Spleen (tissue), 11 donors: ENCODE results near the gene DOCK9. TPM values are rescaled to one million over a fixed set of nuclear protein-coding genes. Genes with fewer than 3 reads are reported as not detected.

Experiments
- DNase-seq: peaks from one replicate; pipeline ENCODE4 v3.0.0-alpha.2; 2020
- H3K27ac ChIP-seq, 8 donors: fragments of 200-600 bp; sonication (generic) in 7 of 8; 1 replicate in 4 of 8; 2 replicates in 4 of 8; pipeline versions ENCODE4 v1.5.0 to v1.8.0; 2016 to 2021; ENCODE audit warnings: inconsistent platforms in 4 of 8, mild to moderate bottlenecking in 4 of 8, moderate library complexity in 1 of 8
- H3K27me3 ChIP-seq, 7 donors: fragments of 200-600 bp; sonication (generic) in 6 of 7; replicated peaks in 1 of 7; 1 replicate in 4 of 7; 2 replicates in 3 of 7; pipeline versions ENCODE4 v1.5.0 to v1.8.0; 2016 to 2021; ENCODE audit warnings: inconsistent platforms in 3 of 7, mild to moderate bottlenecking in 1 of 7
- H3K36me3 ChIP-seq, 6 donors: fragments of 200-600 bp; sonication (generic) in 5 of 6; 1 replicate in 4 of 6; 2 replicates in 2 of 6; pipeline versions ENCODE4 v1.5.0 to v1.8.0; 2016 to 2021; ENCODE audit warnings: inconsistent platforms in 2 of 6
- H3K4me1 ChIP-seq, 6 donors: fragments of 200-600 bp; sonication (generic) in 5 of 6; 1 replicate in 3 of 6; 2 replicates in 3 of 6; pipeline versions ENCODE4 v1.5.0 to v1.8.0; 2016 to 2021; ENCODE audit warnings: inconsistent platforms in 3 of 6
- H3K4me3 ChIP-seq, 8 donors: fragments of 200-600 bp; sonication (generic) in 7 of 8; 1 replicate in 4 of 8; 2 replicates in 4 of 8; pipeline versions ENCODE4 v1.5.0 to v1.8.0; 2016 to 2021; ENCODE audit warnings: inconsistent platforms in 4 of 8, mild to moderate bottlenecking in 4 of 8, moderate library complexity in 2 of 8
- H3K9me3 ChIP-seq, 8 donors: fragments of 200-600 bp; sonication (generic) in 7 of 8; 1 replicate in 4 of 8; 2 replicates in 4 of 8; pipeline versions ENCODE4 v1.5.0 to v1.8.0; 2016 to 2021; ENCODE audit warnings: inconsistent platforms in 4 of 8
- POLR2A ChIP-seq, 3 donors: fragments of 450-650 bp; IDR thresholded peaks; one replicate each; pipeline ENCODE4 v1.5.1; 2017; ENCODE audit warnings: antibody characterized with exemption in 3 of 3, mild to moderate bottlenecking in 1 of 3
- POLR2AphosphoS5 ChIP-seq, 3 donors: sonication (generic); formaldehyde crosslinking; IDR thresholded peaks; one replicate each; pipeline ENCODE4 v1.5.1; 2017; ENCODE audit warnings: antibody characterized with exemption in 3 of 3
- WGBS, 5 donors: extraction: QIAGEN DNeasy Blood & Tissue Kit in 3 of 5; methylation state at CpG; one replicate each; pipeline versions ENCODE4 v1.1.5 to v1.1.7; 2013 to 2018; 5-methylcytosine and 5-hydroxymethylcytosine counted together
- intact Hi-C: fragments of 100-400 bp; cut with DNase I; formaldehyde crosslinking; loops from one replicate; pipeline ENCODE4 v1.15.0; 2023; ENCODE audit warnings: low total_unique reads
- polyA plus RNA-seq, 3 donors: library from polyadenylated mRNA; stranded (reverse); fragments of 200-250 nt; gene quantifications; one replicate each; pipeline ENCODE4 v1.2.1, GENCODE V29; 2013
- total RNA-seq, 7 donors: library from RNA; depleted of rRNA in 3 of 7; stranded (reverse); fragments of >200 nt in 3 of 7; fragmentation: NEBNext Ultra II Directional in 4 of 7; extraction: Animal tissue kit (Norgen Biotek cat#: 25700) in 4 of 7; gene quantifications; one replicate each; pipeline versions ENCODE4 v1.1.0 to v1.2.1, GENCODE V29; 2016 to 2021
- TF ChIP-seq, protein P1 (sequence below), 11 experiments: fragments of 200-600 bp in 7 of 11; fragments of 450-650 bp in 4 of 11; sonication (generic) in 4 of 11; IDR thresholded peaks in 8 of 11; conservative IDR thresholded peaks in 3 of 11; 1 replicate in 7 of 11; 2 replicates in 4 of 11; pipeline versions ENCODE4 v1.4.0 to v1.8.0; 2016 to 2021; ENCODE audit warnings: antibody characterized with exemption in 11 of 11, inconsistent platforms in 4 of 11, mild to moderate bottlenecking in 1 of 11
- donor health status: healthy with polysubstance abuse.
- donor health status: DM: no; HTN: no; CAD: no; lungs with moderate emphysema.
- donor health status: DM: no; HTN: no; CAD: no.
- donor health status: Bipolar disorder and iron deficiency.
- donor health status: healthy.
- donor health status: DM: no; HTN: no; CAD: no.
- donor health status: DM: yes; HTN: yes; CAD: no.

The DOCK9 gene
- total and polyA plus RNA-seq, 10 donors = 6.9 to 53.3 (median 47.6) TPM

DNA sequence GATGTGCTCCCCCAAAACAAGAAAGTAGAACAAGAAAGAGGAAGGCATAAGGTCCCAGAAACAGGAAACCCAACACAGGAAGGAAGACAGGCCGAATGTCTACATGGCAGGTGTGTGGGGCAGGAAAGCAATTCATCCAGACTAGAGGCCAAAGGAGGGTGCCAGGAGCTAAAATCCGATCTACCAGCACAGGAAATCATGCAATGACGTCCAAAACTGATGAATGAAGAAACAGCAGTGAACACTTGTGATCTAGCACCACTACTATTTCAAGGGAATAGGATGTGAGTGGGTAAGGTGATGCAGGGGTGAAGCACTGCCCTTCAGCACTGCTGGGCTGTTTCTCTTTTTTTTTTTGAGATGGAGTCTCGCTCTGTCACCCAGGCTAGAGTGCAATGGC, 59.1 kb downstream of the DOCK9 start:
- TF ChIP-seq POLR2AphosphoS5 (IDR thresholded peaks at IDR 0.05) (no peak), POLR2A (IDR thresholded peaks at IDR 0.05) (no peak)
- TF ChIP-seq, protein P1, sequence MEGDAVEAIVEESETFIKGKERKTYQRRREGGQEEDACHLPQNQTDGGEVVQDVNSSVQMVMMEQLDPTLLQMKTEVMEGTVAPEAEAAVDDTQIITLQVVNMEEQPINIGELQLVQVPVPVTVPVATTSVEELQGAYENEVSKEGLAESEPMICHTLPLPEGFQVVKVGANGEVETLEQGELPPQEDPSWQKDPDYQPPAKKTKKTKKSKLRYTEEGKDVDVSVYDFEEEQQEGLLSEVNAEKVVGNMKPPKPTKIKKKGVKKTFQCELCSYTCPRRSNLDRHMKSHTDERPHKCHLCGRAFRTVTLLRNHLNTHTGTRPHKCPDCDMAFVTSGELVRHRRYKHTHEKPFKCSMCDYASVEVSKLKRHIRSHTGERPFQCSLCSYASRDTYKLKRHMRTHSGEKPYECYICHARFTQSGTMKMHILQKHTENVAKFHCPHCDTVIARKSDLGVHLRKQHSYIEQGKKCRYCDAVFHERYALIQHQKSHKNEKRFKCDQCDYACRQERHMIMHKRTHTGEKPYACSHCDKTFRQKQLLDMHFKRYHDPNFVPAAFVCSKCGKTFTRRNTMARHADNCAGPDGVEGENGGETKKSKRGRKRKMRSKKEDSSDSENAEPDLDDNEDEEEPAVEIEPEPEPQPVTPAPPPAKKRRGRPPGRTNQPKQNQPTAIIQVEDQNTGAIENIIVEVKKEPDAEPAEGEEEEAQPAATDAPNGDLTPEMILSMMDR (IDR thresholded peaks at IDR 0.05 in 8 of 11, conservative IDR thresholded peaks at IDR 0.05 in 3 of 11) = no peak
- intact Hi-C loops = no loop called here
- no peaks in the 10 kb centered on the region for H3K9me3 ChIP-seq
- 18 to 34% (median 29%) methylated on average over 4 of the region's 4 CpGs for WGBS, 5 donors
- no peak for DNase-seq
- peaks cover 0 to 58% (median 0%) of the 10 kb centered on the region in 6 donors for H3K36me3 ChIP-seq
- H3K27me3 ChIP-seq = no peaks in the 10 kb centered on the region
- H3K27ac ChIP-seq = peak overlapping the region in 2 of 8 donors; percentile 8 to 35
- H3K4me1 ChIP-seq = peaks cover 0 to 26% (median 15%) of the 10 kb centered on the region in 6 donors
- no peak overlapping the region for H3K4me3 ChIP-seq

DNA sequence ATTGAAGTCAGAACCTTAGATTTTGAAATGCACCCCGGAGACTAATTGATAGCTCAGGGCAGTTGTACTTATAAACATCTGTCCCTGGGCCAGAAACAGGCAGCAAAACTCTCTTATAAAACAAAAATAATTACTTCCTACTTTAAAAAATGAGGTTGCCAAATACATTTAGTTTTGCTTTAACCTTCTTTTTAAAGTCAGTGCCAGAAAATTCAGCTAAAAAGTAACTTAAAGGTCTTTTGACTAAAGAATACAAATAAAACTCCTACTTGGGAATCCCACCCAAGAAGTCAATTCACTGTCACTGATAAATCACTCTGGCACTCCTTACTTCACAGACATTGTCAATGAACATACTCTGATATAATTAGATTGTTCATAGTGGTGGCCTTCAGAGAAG, 60.7 kb downstream of the DOCK9 start:
- no peak for DNase-seq

DNA sequence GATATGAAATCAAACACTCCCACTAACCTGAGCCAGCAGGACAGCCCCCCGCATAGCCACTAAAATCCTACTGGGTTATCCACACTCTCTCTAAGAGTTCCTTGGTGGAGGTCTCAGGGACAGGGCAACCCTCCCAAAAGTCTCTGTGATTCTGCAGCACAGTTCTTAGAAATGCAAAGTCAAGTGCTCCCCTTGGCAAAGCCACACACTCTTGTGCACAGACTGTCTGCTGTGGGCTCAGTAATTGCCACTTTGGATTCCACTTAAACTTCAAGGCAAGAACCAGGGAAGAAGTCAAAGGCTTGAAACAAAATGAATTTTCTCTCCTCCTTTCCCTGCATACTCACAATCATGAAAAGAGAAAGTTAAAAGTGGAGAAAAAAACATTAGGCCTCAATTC, 61.5 kb downstream of the DOCK9 start:
- intact Hi-C loops = no loop called here

More for the DNA sequence above, 60.7 kb downstream of the DOCK9 start:
- intact Hi-C loops = no loop called here
- H3K36me3 ChIP-seq = peaks cover 0 to 48% (median 0%) of the 10 kb centered on the region in 6 donors
- WGBS, 5 donors = 29 to 39% (median 34%) methylated on average over 1 of the region's 1 CpG
- H3K27ac ChIP-seq = peak overlapping the region in 2 of 8 donors; percentile 1 to 28
- H3K9me3 ChIP-seq = no peaks in the 10 kb centered on the region
- H3K4me3 ChIP-seq = no peak overlapping the region
- peaks cover 0 to 26% (median 15%) of the 10 kb centered on the region in 6 donors for H3K4me1 ChIP-seq
- TF ChIP-seq POLR2A (IDR thresholded peaks at IDR 0.05) = no peak
- no peaks in the 10 kb centered on the region for H3K27me3 ChIP-seq

DNA sequence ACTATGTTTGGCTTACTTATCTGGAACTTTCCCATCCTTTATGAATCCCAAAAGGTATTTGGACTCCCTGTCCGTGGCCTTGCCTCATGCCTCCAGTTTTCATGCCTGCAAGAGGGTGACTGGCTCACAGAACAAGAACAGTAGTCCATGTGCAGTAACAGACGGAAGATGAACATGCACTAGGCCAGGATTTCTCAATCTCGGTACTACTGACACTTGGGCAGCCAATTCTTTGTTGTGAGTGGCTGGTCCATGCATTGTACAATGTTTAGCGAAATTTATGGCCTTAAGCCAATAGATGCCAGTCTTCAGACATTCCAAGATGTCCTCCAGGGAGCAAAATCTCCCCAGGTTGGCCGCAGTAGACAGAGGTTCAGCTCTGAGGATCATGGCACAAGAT, 61.9 kb downstream of the DOCK9 start:
- Histone ChIP-seq H3K4me1 (peaks cover 0 to 30% (median 15%) of the 10 kb centered on the region in 6 donors), H3K27ac (no peak overlapping the region), H3K4me3 (no peak overlapping the region), H3K36me3 (peaks cover 0 to 36% (median 0%) of the 10 kb centered on the region in 6 donors), H3K9me3 (no peaks in the 10 kb centered on the region), H3K27me3 (no peaks in the 10 kb centered on the region)
- no peak for DNase-seq
- intact Hi-C loops = no loop called here
- TF ChIP-seq POLR2A (IDR thresholded peaks at IDR 0.05) = no peak
- TF ChIP-seq, protein P1 (IDR thresholded peaks at IDR 0.05 in 8 of 11, conservative IDR thresholded peaks at IDR 0.05 in 3 of 11) = no peak
- TF ChIP-seq POLR2AphosphoS5 (IDR thresholded peaks at IDR 0.05) = no peak
- WGBS, 5 donors = 86 to 95% (median 92%) methylated on average over 5 of the region's 5 CpGs

More for the DNA sequence above, 61.5 kb downstream of the DOCK9 start:
- 94 to 100% (median 100%) methylated on average over 1 of the region's 1 CpG for WGBS, 5 donors
- no peak for DNase-seq
- Histone ChIP-seq H3K27me3 (no peaks in the 10 kb centered on the region), H3K36me3 (peaks cover 0 to 41% (median 0%) of the 10 kb centered on the region in 6 donors), H3K9me3 (no peaks in the 10 kb centered on the region), H3K4me1 (peaks cover 0 to 26% (median 15%) of the 10 kb centered on the region in 6 donors), H3K27ac (no peak overlapping the region), H3K4me3 (no peak overlapping the region)
- TF ChIP-seq POLR2A (IDR thresholded peaks at IDR 0.05) (no peak), POLR2AphosphoS5 (IDR thresholded peaks at IDR 0.05) (no peak)
- TF ChIP-seq, protein P1 (IDR thresholded peaks at IDR 0.05 in 8 of 11, conservative IDR thresholded peaks at IDR 0.05 in 3 of 11) = no peak
